Vagina (tissue), 2 donors: ENCODE measurements around the gene NXPH4.

Source experiments
- POLR2A ChIP-seq, 2 donors: fragments of 450-650 bp; IDR thresholded peaks; one replicate each; pipeline ENCODE4 v1.6.1; 2017; ENCODE audit warnings: antibody characterized with exemption in 2 of 2, mild to moderate bottlenecking in 2 of 2, moderate library complexity in 2 of 2
- POLR2AphosphoS5 ChIP-seq, 2 donors: sonication (generic); formaldehyde crosslinking; IDR thresholded peaks; one replicate each; pipeline ENCODE4 v1.9.0; 2017; ENCODE audit warnings: antibody characterized with exemption in 2 of 2, mild to moderate bottlenecking in 2 of 2, low read depth in 1 of 2; ENCODE audit not compliant: insufficient read depth in 1 of 2
- TF ChIP-seq, protein P1 (sequence below), 3 experiments: fragments of 450-650 bp in 2 of 3; fragments of 200-600 bp in 1 of 3; sonication (generic) in 1 of 3; IDR thresholded peaks; one replicate each; pipeline ENCODE4 v1.5.1; 2017 to 2019; ENCODE audit warnings: antibody characterized with exemption in 3 of 3, mild to moderate bottlenecking in 2 of 3, moderate library complexity in 2 of 3

DNA sequence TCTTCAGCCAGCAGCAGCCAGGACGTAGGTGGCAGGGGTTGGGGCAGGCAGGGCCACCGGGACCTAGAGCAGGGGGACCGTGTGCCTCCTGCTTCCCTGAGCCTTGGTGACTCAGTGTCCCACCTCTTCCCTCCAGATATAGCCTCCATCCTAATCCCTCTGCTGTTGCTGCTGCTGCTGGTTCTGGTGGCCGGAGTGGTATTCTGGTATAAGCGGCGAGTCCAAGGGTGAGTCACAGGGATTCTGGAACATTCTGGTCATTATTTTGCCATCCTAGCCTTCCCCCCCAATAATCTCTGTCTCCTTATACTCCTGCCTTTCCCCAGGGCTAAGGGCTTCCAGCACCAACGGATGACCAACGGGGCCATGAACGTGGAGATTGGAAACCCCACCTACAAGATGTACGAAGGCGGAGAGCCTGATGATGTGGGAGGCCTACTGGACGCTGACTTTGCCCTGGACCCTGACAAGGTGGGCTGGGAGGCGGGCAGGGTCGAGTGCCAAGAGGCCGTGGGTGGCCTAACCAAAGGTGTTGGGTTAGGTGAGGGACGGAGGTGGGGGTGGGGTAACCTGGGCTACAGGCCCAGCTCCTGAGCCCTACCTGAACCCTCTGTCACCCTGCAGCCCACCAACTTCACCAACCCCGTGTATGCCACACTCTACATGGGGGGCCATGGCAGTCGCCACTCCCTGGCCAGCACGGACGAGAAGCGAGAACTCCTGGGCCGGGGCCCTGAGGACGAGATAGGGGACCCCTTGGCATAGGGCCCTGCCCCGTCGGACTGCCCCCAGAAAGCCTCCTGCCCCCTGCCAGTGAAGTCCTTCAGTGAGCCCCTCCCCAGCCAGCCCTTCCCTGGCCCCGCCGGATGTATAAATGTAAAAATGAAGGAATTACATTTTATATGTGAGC, 4.5 kb upstream of the NXPH4 start:
- TF ChIP-seq, protein P1, sequence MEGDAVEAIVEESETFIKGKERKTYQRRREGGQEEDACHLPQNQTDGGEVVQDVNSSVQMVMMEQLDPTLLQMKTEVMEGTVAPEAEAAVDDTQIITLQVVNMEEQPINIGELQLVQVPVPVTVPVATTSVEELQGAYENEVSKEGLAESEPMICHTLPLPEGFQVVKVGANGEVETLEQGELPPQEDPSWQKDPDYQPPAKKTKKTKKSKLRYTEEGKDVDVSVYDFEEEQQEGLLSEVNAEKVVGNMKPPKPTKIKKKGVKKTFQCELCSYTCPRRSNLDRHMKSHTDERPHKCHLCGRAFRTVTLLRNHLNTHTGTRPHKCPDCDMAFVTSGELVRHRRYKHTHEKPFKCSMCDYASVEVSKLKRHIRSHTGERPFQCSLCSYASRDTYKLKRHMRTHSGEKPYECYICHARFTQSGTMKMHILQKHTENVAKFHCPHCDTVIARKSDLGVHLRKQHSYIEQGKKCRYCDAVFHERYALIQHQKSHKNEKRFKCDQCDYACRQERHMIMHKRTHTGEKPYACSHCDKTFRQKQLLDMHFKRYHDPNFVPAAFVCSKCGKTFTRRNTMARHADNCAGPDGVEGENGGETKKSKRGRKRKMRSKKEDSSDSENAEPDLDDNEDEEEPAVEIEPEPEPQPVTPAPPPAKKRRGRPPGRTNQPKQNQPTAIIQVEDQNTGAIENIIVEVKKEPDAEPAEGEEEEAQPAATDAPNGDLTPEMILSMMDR (IDR thresholded peaks at IDR 0.05), result no peak
- TF ChIP-seq POLR2A (IDR thresholded peaks at IDR 0.05), result no peak
- no peak for TF ChIP-seq POLR2AphosphoS5 (IDR thresholded peaks at IDR 0.05; ENCODE audit: insufficient read depth in 1 of 2, low read depth in 1 of 2)
